Fibroblast of villous mesenchyme (primary cell): Measurements from ENCODE around the gene RANGRF. TPM values are rescaled to one million over a fixed set of nuclear protein-coding genes. Genes with fewer than 3 reads are reported as not detected.

Experiments used
- DNase-seq: peaks from one replicate; pipeline ENCODE4 v3.0.0-alpha.2; 2010; ENCODE audit warnings: low read depth
- H3K4me3 ChIP-seq: 2 replicates; pipeline ENCODE4 v1.5.1; 2011; ENCODE audit warnings: low read depth, mild to moderate bottlenecking, low read length
- CTCF ChIP-seq: IDR thresholded peaks from 2 replicates; pipeline ENCODE4 v1.5.1; 2012; ENCODE audit warnings: low read depth, mild to moderate bottlenecking, low read length; ENCODE audit not compliant: insufficient read depth
- small RNA-seq: library from RNA; depleted of rRNA; stranded (forward); fragments of <200 nt; gene quantifications from one replicate; pipeline ENCODE3, GENCODE V24; 2012
- total RNA-seq: library from RNA; depleted of rRNA; stranded (reverse); fragments of >200 nt; gene quantifications from 2 replicates; pipeline ENCODE4 v1.2.3, GENCODE V29; 2012

The RANGRF gene
- total RNA-seq, 1 donor, result 8.2 TPM

GRCh38 chr17:8333281-8333680 is 44.8 kb downstream of the RANGRF start:
- no peak overlapping the region for H3K4me3 ChIP-seq
- no peak for DNase-seq
- no peak for TF ChIP-seq CTCF

- H3K4me3 ChIP-seq, result no peak overlapping the region
- DNase-seq, result peak; percentile 30
Observed at GRCh38 chr17:8337802-8338752, 49.6 kb downstream of the RANGRF start.

GRCh38 chr17:8338753-8339140 is 50.3 kb downstream of the RANGRF start:
- no peak for DNase-seq
- no peak overlapping the region for H3K4me3 ChIP-seq

More at GRCh38 chr17:8337802-8338752, 49.6 kb downstream of the RANGRF start:
- no peak for TF ChIP-seq CTCF

GRCh38 chr17:8339540-8339939 is 51.1 kb downstream of the RANGRF start, which contains the start of gene ODF4:
ODF4 (plus strand) TSS chr17:8339840; CDS start chr17:8340052, 212 bp downstream.
- no peak for DNase-seq
- TF ChIP-seq CTCF, result no peak
- H3K4me3 ChIP-seq, result no peak within 1 kb of the TSS

More at GRCh38 chr17:8338753-8339140, 50.3 kb downstream of the RANGRF start:
- no peak for TF ChIP-seq CTCF

Small RNA genes lying within 50 kb of the gene (small RNA-seq; reads per million reads assigned to genes)
- not detected for gene RF00265

Other genes starting within 250 kb of the RANGRF start
- not detected in 2 replicates for gene ALOX15B, start 249.6 kb upstream of the RANGRF start, total RNA-seq
- gene ALOX12B, start 201.0 kb upstream of the RANGRF start, total RNA-seq, result not detected in 2 replicates
- gene ALOXE3, start 170.2 kb upstream of the RANGRF start, total RNA-seq, result not detected in 2 replicates
- not detected in 2 replicates for gene HES7, start 164.6 kb upstream of the RANGRF start, total RNA-seq
- gene PER1, start 136.3 kb upstream of the RANGRF start, total RNA-seq, result 5.5 and 12.5 TPM in 2 replicates
- gene VAMP2, start 125.7 kb upstream of the RANGRF start, total RNA-seq, result 5.6 and 6.1 TPM in 2 replicates
- 15.5 and 23.7 TPM in 2 replicates for gene TMEM107, start 112.3 kb upstream of the RANGRF start, total RNA-seq
- 6.0 and 8.4 TPM in 2 replicates for gene BORCS6, start 98.5 kb upstream of the RANGRF start, total RNA-seq
- gene AURKB, start 78.1 kb upstream of the RANGRF start, total RNA-seq, result 12.9 and 19.0 TPM in 2 replicates
- gene CTC1, start 40.6 kb upstream of the RANGRF start, total RNA-seq, result 6.0 and 10.3 TPM in 2 replicates
- gene PFAS, start 39.4 kb upstream of the RANGRF start, total RNA-seq, result 38.0 and 41.9 TPM in 2 replicates
- 0.86 and 0.97 TPM in 2 replicates for gene SLC25A35, start 6.7 kb downstream of the RANGRF start, total RNA-seq
- not detected in 2 replicates for gene ARHGEF15, start 21.6 kb downstream of the RANGRF start, total RNA-seq
- not detected in 2 replicates for gene ODF4, start 51.2 kb downstream of the RANGRF start, total RNA-seq
- gene RPL26, start 94.5 kb downstream of the RANGRF start, total RNA-seq, result 2,045 and 2,110 TPM in 2 replicates
- not detected in 2 replicates for gene RNF222, start 109.2 kb downstream of the RANGRF start, total RNA-seq
- 79.6 and 87.7 TPM in 2 replicates for gene NDEL1, start 147.2 kb downstream of the RANGRF start, total RNA-seq